SU-DHL-6 (cell line): ENCODE measurements around the gene SRGAP3.
"Not testable (repeated sequence)": the region's sequence is repeated elsewhere in the genome, so short reads cannot be mapped to it uniquely, and the experiment has no call there.

Source experiments
- H2AFZ ChIP-seq: fragments of 200-600 bp; sonication (generic); 2 replicates; pipeline ENCODE4 v1.6.1; 2014; ENCODE audit warnings: low read depth, mild to moderate bottlenecking, moderate library complexity, mixed read lengths, antibody characterized with exemption, low read length; ENCODE audit not compliant: severe bottlenecking
- H3F3A ChIP-seq: fragments of 200-600 bp; shearing (Covaris generic); 2 replicates; pipeline ENCODE4 v1.6.0; 2016; ENCODE audit warnings: antibody characterized with exemption, mild to moderate bottlenecking; ENCODE audit not compliant: insufficient read depth
- H3K27ac ChIP-seq: fragments of 200-600 bp; sonication (generic); 2 replicates; pipeline ENCODE4 v1.5.1; 2016; ENCODE audit warnings: low read depth, mild to moderate bottlenecking, low read length, moderate library complexity, mixed read lengths
- H3K27me3 ChIP-seq: fragments of 200-600 bp; sonication (generic), shearing (Covaris generic); 2 replicates; pipeline ENCODE4 v1.6.0; 2014; ENCODE audit warnings: mild to moderate bottlenecking, low read length
- H3K36me3 ChIP-seq: fragments of 200-600 bp; sonication (generic); 2 replicates; pipeline ENCODE4 v1.6.1; 2014; ENCODE audit warnings: mild to moderate bottlenecking, low read length, mixed read lengths
- H3K4me2 ChIP-seq: fragments of 300-600, 200-600 bp; shearing (Covaris generic), sonication (generic); 2 replicates; pipeline ENCODE4 v1.6.0; 2014; ENCODE audit warnings: low read length, low read depth, mild to moderate bottlenecking; ENCODE audit not compliant: poor library complexity, severe bottlenecking
- H3K4me3 ChIP-seq: fragments of 200-600 bp; sonication (generic); 2 replicates; pipeline ENCODE4 v1.5.1; 2014; ENCODE audit warnings: antibody characterized with exemption, low read length, mild to moderate bottlenecking, mixed read lengths; ENCODE audit not compliant: insufficient read depth, poor library complexity, severe bottlenecking
- H3K79me2 ChIP-seq: fragments of 200-600 bp; sonication (generic); 2 replicates; pipeline ENCODE4 v1.6.1; 2014; ENCODE audit warnings: mild to moderate bottlenecking, low read length, moderate library complexity; ENCODE audit not compliant: insufficient read depth
- H3K9ac ChIP-seq: fragments of 200-600 bp; sonication (generic); 2 replicates; pipeline ENCODE4 v1.7.0; 2014; ENCODE audit warnings: mild to moderate bottlenecking, low read length
- H3K9me2 ChIP-seq: fragments of 200-600 bp; sonication (generic); replicated peaks from 2 replicates; pipeline ENCODE4 v1.6.1; 2014; ENCODE audit warnings: low read length; ENCODE audit not compliant: insufficient read depth
- H3K9me3 ChIP-seq: fragments of 200-600 bp; sonication (generic); 2 replicates; pipeline ENCODE4 v1.6.1; 2014; ENCODE audit warnings: low read length, mixed read lengths; ENCODE audit not compliant: insufficient read depth
- H4K20me1 ChIP-seq: fragments of 200-600 bp; sonication (generic); 2 replicates; pipeline ENCODE4 v1.6.1; 2014; ENCODE audit warnings: low read depth, mild to moderate bottlenecking, antibody characterized with exemption, low read length, moderate library complexity, mixed read lengths
- EZH2phosphoT487 ChIP-seq: fragments of 200-600 bp; sonication (generic), shearing (Covaris generic); conservative IDR thresholded peaks from 2 replicates; pipeline ENCODE4 v1.6.1; 2018; ENCODE audit warnings: mild to moderate bottlenecking, antibody characterized with exemption, low read length, moderate library complexity, mixed read lengths
- TF ChIP-seq, protein P1 (sequence below): fragments of 200-600 bp; sonication (generic); IDR thresholded peaks from one replicate; pipeline ENCODE4 v1.5.1; 2017; ENCODE audit warnings: antibody characterized with exemption, mild to moderate bottlenecking, low read length, moderate library complexity; ENCODE audit not compliant: insufficient read depth, poor library complexity, severe bottlenecking

SRGAP3 gene

DNA sequence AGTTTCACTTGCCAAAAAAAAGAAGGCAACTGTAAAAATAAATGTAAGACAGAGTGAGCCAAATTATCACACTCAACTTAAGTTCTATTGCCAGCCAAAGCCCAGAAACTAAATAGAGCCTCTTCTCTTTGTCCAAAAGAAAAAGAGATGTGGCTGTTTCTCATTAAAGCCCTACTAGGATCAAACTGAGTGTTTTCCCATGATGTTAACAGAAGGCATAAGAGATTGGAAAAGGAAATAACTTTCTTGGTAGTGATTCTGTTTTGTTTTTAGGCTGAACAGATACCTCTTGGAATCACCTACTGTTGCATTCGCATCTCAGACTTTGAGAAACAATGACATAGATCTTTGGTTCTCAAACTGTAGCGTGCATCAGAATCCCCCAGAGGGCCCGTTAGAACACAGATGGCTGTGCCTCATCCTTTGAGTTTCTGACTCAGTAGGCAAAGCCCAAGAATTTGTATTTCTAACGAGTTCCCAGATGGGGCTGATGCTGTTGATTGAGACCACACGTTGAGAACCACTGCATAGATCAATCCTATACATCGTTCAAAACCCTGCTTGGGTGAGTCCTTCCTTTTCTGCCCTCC lies 42.5 kb upstream of the SRGAP3 start:
- H3K27ac ChIP-seq = no peak overlapping the region
- H3K27me3 ChIP-seq = no peaks in the 10 kb centered on the region
- no peaks in the 10 kb centered on the region for H3K36me3 ChIP-seq
- no peaks in the 10 kb centered on the region for H3K9me2 ChIP-seq
- H2AFZ ChIP-seq = no peak overlapping the region
- H3K4me3 ChIP-seq = no peak overlapping the region
- H3K9me3 ChIP-seq = no peaks in the 10 kb centered on the region
- H3K9ac ChIP-seq = no peak overlapping the region
- H4K20me1 ChIP-seq = no peaks in the 10 kb centered on the region
- H3F3A ChIP-seq = no peaks in the 10 kb centered on the region
- TF ChIP-seq, protein P1, sequence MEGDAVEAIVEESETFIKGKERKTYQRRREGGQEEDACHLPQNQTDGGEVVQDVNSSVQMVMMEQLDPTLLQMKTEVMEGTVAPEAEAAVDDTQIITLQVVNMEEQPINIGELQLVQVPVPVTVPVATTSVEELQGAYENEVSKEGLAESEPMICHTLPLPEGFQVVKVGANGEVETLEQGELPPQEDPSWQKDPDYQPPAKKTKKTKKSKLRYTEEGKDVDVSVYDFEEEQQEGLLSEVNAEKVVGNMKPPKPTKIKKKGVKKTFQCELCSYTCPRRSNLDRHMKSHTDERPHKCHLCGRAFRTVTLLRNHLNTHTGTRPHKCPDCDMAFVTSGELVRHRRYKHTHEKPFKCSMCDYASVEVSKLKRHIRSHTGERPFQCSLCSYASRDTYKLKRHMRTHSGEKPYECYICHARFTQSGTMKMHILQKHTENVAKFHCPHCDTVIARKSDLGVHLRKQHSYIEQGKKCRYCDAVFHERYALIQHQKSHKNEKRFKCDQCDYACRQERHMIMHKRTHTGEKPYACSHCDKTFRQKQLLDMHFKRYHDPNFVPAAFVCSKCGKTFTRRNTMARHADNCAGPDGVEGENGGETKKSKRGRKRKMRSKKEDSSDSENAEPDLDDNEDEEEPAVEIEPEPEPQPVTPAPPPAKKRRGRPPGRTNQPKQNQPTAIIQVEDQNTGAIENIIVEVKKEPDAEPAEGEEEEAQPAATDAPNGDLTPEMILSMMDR = no peak
- no peaks in the 10 kb centered on the region for H3K79me2 ChIP-seq
- no peak overlapping the region for H3K4me2 ChIP-seq

DNA sequence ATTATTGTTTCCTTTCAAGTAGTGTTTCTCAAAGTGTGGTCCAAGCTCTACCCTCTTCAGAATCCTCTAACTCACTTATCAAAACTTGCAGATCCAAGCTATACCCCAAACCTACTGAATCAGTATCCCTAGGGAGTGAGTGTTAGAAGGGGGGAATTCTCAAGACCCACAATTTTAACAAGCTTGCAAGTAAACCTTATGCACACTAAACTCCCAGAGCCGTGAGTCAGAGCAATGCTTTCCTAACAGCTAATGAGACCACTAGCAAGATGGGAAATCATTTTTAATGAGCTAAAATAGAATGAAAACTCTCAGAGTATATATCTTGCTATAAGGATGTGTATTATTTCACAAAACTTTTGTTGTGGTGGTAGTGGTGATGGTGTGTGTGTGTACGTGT lies 41.1 kb upstream of the SRGAP3 start:
- Histone ChIP-seq H3K27ac (no peak overlapping the region), H2AFZ (no peak overlapping the region), H3K4me2 (no peak overlapping the region), H3K36me3 (no peaks in the 10 kb centered on the region), H3K27me3 (no peaks in the 10 kb centered on the region), H3K79me2 (no peaks in the 10 kb centered on the region), H3K9me2 (no peaks in the 10 kb centered on the region), H3F3A (no peaks in the 10 kb centered on the region), H3K4me3 (no peak overlapping the region), H3K9ac (no peak overlapping the region), H4K20me1 (no peaks in the 10 kb centered on the region), H3K9me3 (no peaks in the 10 kb centered on the region)
- TF ChIP-seq EZH2phosphoT487 = no peak
- TF ChIP-seq, protein P1 = no peak

DNA sequence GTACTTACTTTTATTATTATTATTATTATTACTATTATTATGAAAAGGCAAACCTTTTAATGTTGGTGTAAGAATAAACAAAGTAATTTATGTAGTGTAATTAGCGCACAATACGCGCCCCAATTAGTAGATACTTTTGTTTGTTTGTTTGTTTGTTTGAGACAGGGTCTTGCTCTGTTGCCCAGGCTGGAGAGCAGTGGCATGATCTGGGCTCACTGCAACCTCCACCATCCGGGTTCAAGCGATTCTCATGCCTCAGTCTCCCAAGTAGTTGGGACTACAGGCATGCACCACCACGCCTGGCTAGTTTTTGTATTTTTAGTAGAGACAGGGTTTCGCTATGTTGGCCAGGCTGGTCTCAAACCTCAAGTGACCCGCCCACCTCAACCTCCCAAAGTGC lies 32.1 kb upstream of the SRGAP3 start:
- not testable (repeated sequence) for H3K27me3 ChIP-seq, H3K79me2 ChIP-seq, H3F3A ChIP-seq, H3K36me3 ChIP-seq, H3K4me3 ChIP-seq, H3K9me2 ChIP-seq, H3K9me3 ChIP-seq, H3K27ac ChIP-seq, H2AFZ ChIP-seq, H3K4me2 ChIP-seq, H3K9ac ChIP-seq, H4K20me1 ChIP-seq

DNA sequence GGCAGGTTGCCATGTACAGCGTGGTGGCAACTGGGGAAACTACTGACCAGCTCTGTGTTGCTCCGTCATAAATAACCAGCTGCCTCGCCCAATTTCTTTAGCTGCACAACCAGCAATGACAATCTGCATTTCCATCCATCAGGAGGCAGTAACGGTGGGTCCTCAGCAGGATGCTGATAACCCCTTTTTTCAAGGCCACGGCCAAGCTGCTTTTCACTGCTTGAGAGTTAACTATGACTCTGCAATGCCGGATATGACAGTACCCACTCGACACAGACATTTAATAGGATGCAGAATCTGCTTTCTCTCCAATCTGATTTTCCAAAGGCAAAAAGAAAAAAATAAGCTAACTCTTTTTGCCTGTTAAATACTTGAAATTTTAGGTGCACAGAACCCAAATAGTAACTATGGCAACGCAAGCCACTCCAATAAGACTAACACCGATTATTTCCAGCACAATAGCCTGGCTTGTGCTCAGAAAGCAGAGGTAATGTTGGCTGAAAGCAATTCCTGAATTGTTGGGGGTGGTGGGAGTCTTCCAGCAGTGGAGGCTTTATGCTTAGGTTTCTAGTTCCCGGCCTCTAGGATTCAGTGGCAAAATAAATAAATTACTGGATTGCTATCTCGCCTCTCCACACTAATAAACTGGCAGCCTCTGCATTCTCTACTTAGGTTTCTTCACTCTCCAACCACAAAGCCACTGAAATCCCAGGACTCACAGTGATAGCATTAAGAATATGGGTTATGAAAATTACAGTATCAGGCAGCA lies 31.2 kb upstream of the SRGAP3 start:
- H3K27me3 ChIP-seq = no peaks in the 10 kb centered on the region; the same call in 1 of the 2 replicates
- no peaks in the 10 kb centered on the region for H4K20me1 ChIP-seq
- no peaks in the 10 kb centered on the region for H3K36me3 ChIP-seq
- H3K79me2 ChIP-seq = no peaks in the 10 kb centered on the region
- no peak overlapping the region for H2AFZ ChIP-seq
- no peak overlapping the region for H3K27ac ChIP-seq
- H3K4me2 ChIP-seq = no peak overlapping the region
- TF ChIP-seq, protein P1 = no peak
- TF ChIP-seq EZH2phosphoT487 = no peak
- H3K9me2 ChIP-seq = no peaks in the 10 kb centered on the region
- no peaks in the 10 kb centered on the region for H3F3A ChIP-seq
- H3K9me3 ChIP-seq = no peaks in the 10 kb centered on the region
- no peak overlapping the region for H3K4me3 ChIP-seq
- H3K9ac ChIP-seq = no peak overlapping the region
